GM12878 (cell line): ENCODE measurements around the gene PTTG1. TPM values are rescaled to one million over a fixed set of nuclear protein-coding genes. Genes with fewer than 3 reads are reported as not detected.

ENCODE experiments used
- ATAC-seq: fragments of 200-7000 bp; cut with Tn5 transposase; 3 replicates; pipeline ENCODE4 v1.9.1; 2020; ENCODE audit warnings: mild to moderate bottlenecking, moderate library complexity
- BruUV-seq: library from RNA; stranded (reverse); fragments of 400-500 nt; replicated peaks from 2 replicates; lab custom pipeline; 2021; lab: Mats Ljungman, UMichigan
- CTCF ChIA-PET: fragments of 300-600 bp; sonication (Branson Sonifier 250); formaldehyde crosslinking; extraction: SDS; loops from one replicate; lab custom pipeline; 2021; ENCODE audit warnings: inconsistent platforms; lab: Yijun Ruan, JAX
- POLR2A ChIA-PET: fragments of 350-600 bp; formaldehyde crosslinking; extraction: SDS; loops from one replicate; lab custom pipeline; 2021; ENCODE audit warnings: inconsistent platforms; lab: Charles Lee
- RAD21 ChIA-PET: fragments of 300-600 bp; sonication (Branson Sonifier 250); formaldehyde crosslinking; loops from one replicate; lab custom pipeline; 2023; ENCODE audit warnings: antibody characterized with exemption; ENCODE audit not compliant: unreplicated experiment; lab: Charles Lee
- SMC1A ChIA-PET: fragments of 300-600 bp; sonication (Branson Sonifier 250); formaldehyde crosslinking; loops from one replicate; lab custom pipeline; 2023; ENCODE audit not compliant: unreplicated experiment, uncharacterized antibody; lab: Charles Lee
- DNase-seq: peaks from one replicate; pipeline ENCODE4 v3.0.0-alpha.2; 2011; ENCODE audit warnings: low read depth, low spot score
- FAIRE-seq: peaks from 3 replicates; lab custom pipeline; 2011; peaks lifted over from hg19 to GRCh38; lab: Jason Lieb, UNC
- H2AFZ ChIP-seq: 2 replicates; pipeline ENCODE4 v1.6.0; 2011; ENCODE audit warnings: low read depth, low read length, control low read depth; ENCODE audit not compliant: control insufficient read depth
- H3K27ac ChIP-seq: 2 replicates; pipeline ENCODE4 v1.5.1; 2011; ENCODE audit warnings: control low read depth; ENCODE audit not compliant: control insufficient read depth, insufficient read depth
- H3K27me3 ChIP-seq, 2 experiments: replicated peaks in 1 of 2; 2 replicates each; pipeline versions ENCODE4 v1.6.0 to v1.6.1; 2011; ENCODE audit warnings: low read length in 1 of 2; ENCODE audit not compliant: control insufficient read depth in 2 of 2, insufficient read depth in 2 of 2
- H3K36me3 ChIP-seq, 2 experiments: 2 replicates each; pipeline ENCODE4 v1.5.1; 2011; ENCODE audit warnings: low read length in 1 of 2; ENCODE audit not compliant: control insufficient read depth in 2 of 2, insufficient read depth in 2 of 2
- H3K4me1 ChIP-seq: 2 replicates; pipeline ENCODE4 v1.6.1; 2011; ENCODE audit warnings: mild to moderate bottlenecking, low read length, moderate library complexity, mixed read lengths; ENCODE audit not compliant: control insufficient read depth, insufficient read depth
- H3K4me2 ChIP-seq: 2 replicates; pipeline ENCODE4 v1.6.0; 2011; ENCODE audit warnings: control low read depth; ENCODE audit not compliant: control insufficient read depth, insufficient read depth
- H3K4me3 ChIP-seq: fragments of 200-600 bp; sonication (generic); 2 replicates; pipeline ENCODE4 v1.5.1; 2016
- H3K79me2 ChIP-seq: 2 replicates; pipeline ENCODE4 v1.6.0; 2011; ENCODE audit warnings: low read length; ENCODE audit not compliant: control insufficient read depth, insufficient read depth
- H3K9ac ChIP-seq: 2 replicates; pipeline ENCODE4 v1.8.0; 2011; ENCODE audit warnings: low read length, control low read depth, mixed read lengths; ENCODE audit not compliant: control insufficient read depth, insufficient read depth
- H3K9me3 ChIP-seq: replicated peaks from 3 replicates; pipeline ENCODE4 v1.5.1; 2011; ENCODE audit warnings: mild to moderate bottlenecking, low read length; ENCODE audit not compliant: control insufficient read depth, insufficient read depth
- H4K20me1 ChIP-seq: 2 replicates; pipeline ENCODE4 v1.6.0; 2011; ENCODE audit not compliant: control insufficient read depth, insufficient read depth
- CREM ChIP-seq: IDR thresholded peaks from 2 replicates; pipeline ENCODE4 v1.6.1; 2014; ENCODE audit warnings: antibody characterized with exemption, low read depth
- EZH2 ChIP-seq: IDR thresholded peaks from 2 replicates; pipeline ENCODE4 v1.6.1; 2012; ENCODE audit warnings: low read depth, mild to moderate bottlenecking, control low read depth, inconsistent platforms, low read length, borderline replicate concordance; ENCODE audit not compliant: control insufficient read depth
- HDAC2 ChIP-seq: fragments of 200-600 bp; sonication (generic); IDR thresholded peaks from 2 replicates; pipeline ENCODE4 v1.6.1; 2017
- IKZF1 ChIP-seq: fragments of 450-650 bp; conservative IDR thresholded peaks from 2 replicates; pipeline ENCODE4 v1.6.1; 2017; ENCODE audit warnings: antibody characterized with exemption, mild to moderate bottlenecking
- JUNB ChIP-seq: IDR thresholded peaks from 2 replicates; pipeline ENCODE4 v1.6.1; 2016; ENCODE audit warnings: antibody characterized with exemption, mild to moderate bottlenecking
- RUNX3 ChIP-seq: IDR thresholded peaks from 2 replicates; pipeline ENCODE4 v1.6.1; 2012; ENCODE audit warnings: low read length, inconsistent platforms
- ZBED1 ChIP-seq: IDR thresholded peaks from 2 replicates; pipeline ENCODE4 v1.6.1; 2016; ENCODE audit warnings: borderline replicate concordance
- ZNF687 ChIP-seq: fragments of 450-650 bp; IDR thresholded peaks from 2 replicates; pipeline ENCODE4 v1.6.1; 2017; ENCODE audit warnings: mild to moderate bottlenecking, moderate library complexity
- WGBS: methylation state at CpG from one replicate; pipeline ENCODE4 v1.1.6; 2016; ENCODE audit warnings: low lambda C conversion rate; ENCODE audit not compliant: insufficient replicate concordance, insufficient coverage; ENCODE audit errors: missing lambda C conversion rate; 5-methylcytosine and 5-hydroxymethylcytosine counted together
- in situ Hi-C: fragments of 300-500 bp; cut with MboI; formaldehyde crosslinking; loops from 9 replicates; pipeline ENCODE4 v1.14.3; 2018; ENCODE audit warnings: mixed read lengths
- intact Hi-C: fragments of 100-400 bp; cut with micrococcal nuclease; formaldehyde crosslinking; loops from one replicate; pipeline ENCODE4 v1.14.2; 2022; ENCODE audit not compliant: unreplicated experiment
- polyA plus RNA-seq, 11 experiments: library from polyadenylated mRNA; depleted of rRNA in 4 of 11; unstranded in 6 of 11; stranded (reverse) in 5 of 11; fragments of >200 nt; fragmentation: Nextera tagmentation in 4 of 11; fragmentation: Illumina TruSeq in 1 of 11; extraction: Ambion mirVana in 4 of 11; extraction: Trizol in 1 of 11; gene quantifications; 1 replicate in 1 of 11; 2 replicates in 10 of 11; pipeline versions ENCODE4 v1.2.1 to v1.2.3, GENCODE V29; 2011 to 2016; ENCODE audit warnings: inconsistent platforms in 2 of 11, missing spikeins in 2 of 11, low read depth in 1 of 11
- total RNA-seq, 4 experiments: library from RNA; depleted of rRNA in 3 of 4; stranded (reverse); fragments of >200 nt in 3 of 4; fragmentation: Illumina TruSeq in 1 of 4; extraction: Trizol in 1 of 4; gene quantifications; 2 replicates each; pipeline versions ENCODE4 v1.2.1 to v1.2.3, GENCODE V29; 2013 to 2021

Gene PTTG1
- total and polyA plus RNA-seq, 10 of the 15 experiments (the other 5 are each of a cell fraction or from before 2014, with no cell fraction given): 154 to 1,033 (median 377) TPM

GRCh38 chr5:160452795-160453194 is 31.1 kb downstream of the PTTG1 start (continued):
- TF ChIP-seq ZNF687: peak; percentile 95
- TF ChIP-seq IKZF1: no peak
- no peak for TF ChIP-seq ZBED1
- TF ChIP-seq HDAC2: no peak
- TF ChIP-seq, all 136 proteins: peak for 5

- no peak for FAIRE-seq
- BruUV-seq: no TSS peak
- intact Hi-C loops: no loop called here
Measured at GRCh38 chr5:160453751-160454150, 32.1 kb downstream of the PTTG1 start.

More at GRCh38 chr5:160453751-160454150, 32.1 kb downstream of the PTTG1 start:
- H3K27me3 ChIP-seq: no peaks in the 10 kb centered on the region
- H3K4me1 ChIP-seq: peaks cover 59% of the 10 kb centered on the region
- peaks cover 8% of the 10 kb centered on the region; the same call in 2 of the 3 replicates for H3K9me3 ChIP-seq
- no peak overlapping the region for H3K4me3 ChIP-seq
- CTCF ChIA-PET: interaction anchor here (0.8 to 3.2 kb wide), 7 partner anchors 11 to 56 kb away, joined by 3 to 19 read pairs (median 5); no protein-coding TSS in a partner anchor
- POLR2A ChIA-PET: interaction anchor here (0.6 to 3.9 kb wide), 11 partner anchors 8 to 347 kb away, joined by 3 to 40 read pairs (median 5); partner anchors contain the start of genes PTTG1 and SLU7
- RAD21 ChIA-PET: interaction anchor here (0.6 to 4.0 kb wide), 6 partner anchors 10 to 41 kb away, joined by 3 to 43 read pairs (median 7); no protein-coding TSS in a partner anchor
- TF ChIP-seq CREM: no peak
- no peak for TF ChIP-seq RUNX3
- TF ChIP-seq JUNB: no peak
- no peak for TF ChIP-seq EZH2
- no peak overlapping the region; the same call in 1 of the 2 replicates for H2AFZ ChIP-seq
- H3K27ac ChIP-seq: 0 out of 2 replicates have a peak overlapping the region, but pooled peaks have one; percentile 29
- ATAC-seq (no peak), DNase-seq (no peak)
- H3K79me2 ChIP-seq: no peaks in the 10 kb centered on the region; the same call in none of the 2 replicates
- H3K9ac ChIP-seq: no peak overlapping the region
- H4K20me1 ChIP-seq: no peaks in the 10 kb centered on the region
- peak overlapping the region; percentile 7; the same call in 1 of the 2 replicates for H3K4me2 ChIP-seq
- 100% methylated on average over 1 of the region's 1 CpG for WGBS
- SMC1A ChIA-PET: interaction anchor here (0.7 to 3.7 kb wide), 7 partner anchors 9 to 21 kb away, joined by 3 to 50 read pairs (median 4); no protein-coding TSS in a partner anchor
- no peaks in the 10 kb centered on the region for H3K36me3 ChIP-seq
- in situ Hi-C loops: no loop called here
